ENCODE measurements around the gene HOMER2. TPM values are rescaled to one million over a fixed set of nuclear protein-coding genes. Genes with fewer than 3 reads are reported as not detected.

The HOMER2 gene
- total RNA-seq, 1 experiment from 2014 or later: 14.2 TPM

GRCh38 chr15:82807920-82808633, 144.4 kb downstream of the HOMER2 start:
- H3K56ac ChIP-seq (ENCODE audit: insufficient read length, low read depth, low read length): no peak overlapping the region
- no peaks in the 10 kb centered on the region for H3K27me3 ChIP-seq (ENCODE audit: insufficient read depth, low read length)
- H3K79me2 ChIP-seq (ENCODE audit: insufficient read depth, low read length): no peaks in the 10 kb centered on the region
- no peak overlapping the region for H2BK120ac ChIP-seq (ENCODE audit: low read depth, low read length, poor library complexity, severe bottlenecking)
- Mint-ChIP-seq H3K27ac (no peak overlapping the region), H3K27me3 (ENCODE audit: low read depth) (peaks cover 13% of the 10 kb centered on the region), H3K36me3 (ENCODE audit: insufficient read depth in 1 of 3, low read depth in 3 of 3) (peaks cover 0 to 1% (median 0%) of the 10 kb centered on the region in 3 experiments; a peak in 2 of 7 replicates), H3K9me3 (no peaks in the 10 kb centered on the region), H3K4me1 (peaks cover 10 to 20% of the 10 kb centered on the region in 2 experiments), H3K4me3 (no peak overlapping the region)
- H3K23me2 ChIP-seq (ENCODE audit: insufficient read length, low read depth, low read length, poor library complexity, severe bottlenecking): peaks cover 6% of the 10 kb centered on the region
- no peak overlapping the region for H4K5ac ChIP-seq (ENCODE audit: insufficient read length, low read depth, low read length)
- H4K20me1 ChIP-seq (ENCODE audit: control insufficient read depth, insufficient read depth, insufficient read length): no peaks in the 10 kb centered on the region
- no peak overlapping the region for H3K23ac ChIP-seq (ENCODE audit: insufficient read length, low read depth, low read length)
- no peak overlapping the region for H3K9ac ChIP-seq (ENCODE audit: extremely low read depth, insufficient read length, low read length)
- no peaks in the 10 kb centered on the region for H3K9me3 ChIP-seq (ENCODE audit: control insufficient read depth, low read depth, low read length)
- no peak overlapping the region for H3K14ac ChIP-seq (ENCODE audit: insufficient read depth, low read length)
- H2BK12ac ChIP-seq (ENCODE audit: insufficient read length, low read depth, low read length): no peak overlapping the region
- H2AFZ ChIP-seq (ENCODE audit: low read length): no peak overlapping the region
- no peak overlapping the region for H3K27ac ChIP-seq (ENCODE audit: insufficient read length, low read depth, low read length)
- TF ChIP-seq, protein P1, sequence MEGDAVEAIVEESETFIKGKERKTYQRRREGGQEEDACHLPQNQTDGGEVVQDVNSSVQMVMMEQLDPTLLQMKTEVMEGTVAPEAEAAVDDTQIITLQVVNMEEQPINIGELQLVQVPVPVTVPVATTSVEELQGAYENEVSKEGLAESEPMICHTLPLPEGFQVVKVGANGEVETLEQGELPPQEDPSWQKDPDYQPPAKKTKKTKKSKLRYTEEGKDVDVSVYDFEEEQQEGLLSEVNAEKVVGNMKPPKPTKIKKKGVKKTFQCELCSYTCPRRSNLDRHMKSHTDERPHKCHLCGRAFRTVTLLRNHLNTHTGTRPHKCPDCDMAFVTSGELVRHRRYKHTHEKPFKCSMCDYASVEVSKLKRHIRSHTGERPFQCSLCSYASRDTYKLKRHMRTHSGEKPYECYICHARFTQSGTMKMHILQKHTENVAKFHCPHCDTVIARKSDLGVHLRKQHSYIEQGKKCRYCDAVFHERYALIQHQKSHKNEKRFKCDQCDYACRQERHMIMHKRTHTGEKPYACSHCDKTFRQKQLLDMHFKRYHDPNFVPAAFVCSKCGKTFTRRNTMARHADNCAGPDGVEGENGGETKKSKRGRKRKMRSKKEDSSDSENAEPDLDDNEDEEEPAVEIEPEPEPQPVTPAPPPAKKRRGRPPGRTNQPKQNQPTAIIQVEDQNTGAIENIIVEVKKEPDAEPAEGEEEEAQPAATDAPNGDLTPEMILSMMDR (conservative IDR thresholded peaks at IDR 0.05): no peak
- no peak overlapping the region for H4K8ac ChIP-seq (replicated peaks; ENCODE audit: insufficient read length, low read depth, low read length)
- no peak overlapping the region for H4K91ac ChIP-seq (ENCODE audit: insufficient read length, low read depth, low read length)
- no CpG with 5 or more reads among the region's 11 CpGs for WGBS (ENCODE audit: extremely low coverage, insufficient read length, low lambda C conversion rate)
- no peak overlapping the region for H2BK5ac ChIP-seq (ENCODE audit: insufficient read length, low read length)
- H2AK5ac ChIP-seq (ENCODE audit: insufficient read length, low read length): no peak overlapping the region
- H3K4ac ChIP-seq (ENCODE audit: low read depth, low read length): no peak overlapping the region
- H2BK15ac ChIP-seq (ENCODE audit: low read depth, low read length): no peak overlapping the region
- H3K79me1 ChIP-seq (ENCODE audit: insufficient read depth, low read depth, low read length, poor library complexity, severe bottlenecking): no peaks in the 10 kb centered on the region
- no peak overlapping the region for H3T11ph ChIP-seq (ENCODE audit: low read length)
- no peak overlapping the region for H3K18ac ChIP-seq (ENCODE audit: insufficient read length, low read depth, low read length)
- H3K4me1 ChIP-seq (ENCODE audit: insufficient read depth, low read length): no peaks in the 10 kb centered on the region
- no peak for DNase-seq
- no peak overlapping the region for H2BK20ac ChIP-seq (ENCODE audit: low read depth, low read length, poor library complexity, severe bottlenecking)
- peak overlapping the region; percentile 53 for H3K4me2 ChIP-seq (ENCODE audit: insufficient read depth, insufficient read length, low read length)

All from H9 (cell line).